ENCODE measurements around the gene GABRG3. TPM values are rescaled to one million over a fixed set of nuclear protein-coding genes. Genes with fewer than 3 reads are reported as not detected.

Gene GABRG3
- total and polyA plus RNA-seq, 2 of the 4 experiments (the other 2 are of a cell fraction) = not detected

DNA sequence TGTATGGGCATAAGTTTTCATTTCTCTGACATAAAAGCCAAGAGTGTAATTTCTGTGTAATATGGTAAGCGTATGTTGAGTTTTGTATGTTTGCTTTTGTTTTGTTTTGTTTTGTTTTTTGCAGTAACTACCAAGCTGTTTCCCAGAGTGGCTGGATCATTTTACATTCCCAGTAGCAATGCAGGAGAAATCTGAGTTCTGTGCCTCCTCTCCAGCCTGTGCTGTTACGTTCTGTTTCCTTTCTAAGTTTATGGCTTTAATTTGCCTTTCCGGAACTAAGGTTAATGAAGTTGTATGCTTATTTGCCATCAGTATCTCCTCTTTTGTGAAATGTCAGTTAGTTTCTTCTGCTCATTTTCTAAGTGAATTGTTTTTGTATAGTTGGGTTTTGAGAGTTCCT is 307.8 kb downstream of the GABRG3 start:
- Histone ChIP-seq H3K4me2 (ENCODE audit: low read depth, low read length) (no peak overlapping the region), H4K8ac (ENCODE audit: low read depth in 2 of 2, low read length in 2 of 2) (no peak overlapping the region), H3K79me1 (ENCODE audit: low read depth in 1 of 2, low read length in 2 of 2) (no peaks in the 10 kb centered on the region), H3K4ac (ENCODE audit: low read depth, low read length) (no peak overlapping the region), H3K4me1 (ENCODE audit: control insufficient read depth, insufficient read depth, low read length) (no peaks in the 10 kb centered on the region), H3K27ac (ENCODE audit: insufficient read depth, low read length) (no peak overlapping the region), H2AFZ (replicated peaks; ENCODE audit: low read length, poor library complexity) (no peak overlapping the region), H2BK20ac (ENCODE audit: low read depth, low read length) (no peak overlapping the region), H2BK15ac (ENCODE audit: low read depth, low read length) (no peak overlapping the region), H3K9me3 (ENCODE audit: control insufficient read depth, insufficient read depth, low read length) (peaks cover 13% of the 10 kb centered on the region), H2BK5ac (ENCODE audit: low read depth, low read length, poor library complexity, severe bottlenecking) (no peak overlapping the region), H3K4me3 (ENCODE audit: insufficient read depth, low read depth, low read length) (no peak overlapping the region), H3K27me3 (ENCODE audit: control insufficient read depth, insufficient read depth, low read length) (no peaks in the 10 kb centered on the region), H3K9me1 (ENCODE audit: insufficient read depth, low read length) (no peaks in the 10 kb centered on the region), H2AK9ac (replicated peaks; ENCODE audit: low read depth, low read length, poor library complexity) (no peak overlapping the region), H3K14ac (replicated peaks; ENCODE audit: low read depth, low read length) (no peak overlapping the region), H3K18ac (ENCODE audit: low read depth, low read length) (no peak overlapping the region), H2BK120ac (ENCODE audit: low read depth, low read length) (no peak overlapping the region), H3K36me3 (ENCODE audit: control insufficient read depth, insufficient read depth, low read length) (no peaks in the 10 kb centered on the region), H4K91ac (ENCODE audit: insufficient read depth, low read depth, low read length) (no peak overlapping the region), H3K56ac (ENCODE audit: extremely low read depth, insufficient read depth, low read length) (no peak overlapping the region), H4K5ac (ENCODE audit: low read depth, low read length) (no peak overlapping the region), H2AK5ac (ENCODE audit: low read depth, low read length) (no peak overlapping the region), H3K23ac (ENCODE audit: low read depth, low read length) (no peak overlapping the region), H4K20me1 (ENCODE audit: insufficient read depth, low read length) (no peaks in the 10 kb centered on the region), H3K9ac (ENCODE audit: low read depth, low read length) (no peak overlapping the region)
- TF ChIP-seq FOS (IDR thresholded peaks at IDR 0.05; ENCODE audit: low read depth, low read length) (no peak), POLR2A (IDR thresholded peaks at IDR 0.05; ENCODE audit: low read depth, low read length) (no peak), MAZ (IDR thresholded peaks at IDR 0.05; ENCODE audit: borderline replicate concordance, low read depth, low read length) (no peak)
- DNase-seq (no peak), ATAC-seq (ENCODE audit: low read depth) (no peak)
- dilution Hi-C loops (cut with HindIII; ENCODE audit: low sequenced_read_pairs, unreplicated experiment) (no loop called here), intact Hi-C loops (cut with micrococcal nuclease) (no loop called here), in situ Hi-C loops (cut with MboI; ENCODE audit: low sequenced_read_pairs) (no loop called here)
- WGBS, 2 experiments (ENCODE audit: extremely low coverage in 2 of 2, insufficient read length in 1 of 2) = no CpG with 5 or more reads among the region's 3 CpGs
- BruUV-seq (replicated peaks) = no TSS peak
- ChIA-PET CTCF (no interaction called here), POLR2A (ENCODE audit: unreplicated experiment) (no interaction called here)

All from IMR-90 (cell line).